ENCODE results near the gene ARMC2.
"Not testable (repeated sequence)": the region's sequence is repeated elsewhere in the genome, so short reads cannot be mapped to it uniquely, and the experiment has no call there.

The ARMC2 gene

DNA sequence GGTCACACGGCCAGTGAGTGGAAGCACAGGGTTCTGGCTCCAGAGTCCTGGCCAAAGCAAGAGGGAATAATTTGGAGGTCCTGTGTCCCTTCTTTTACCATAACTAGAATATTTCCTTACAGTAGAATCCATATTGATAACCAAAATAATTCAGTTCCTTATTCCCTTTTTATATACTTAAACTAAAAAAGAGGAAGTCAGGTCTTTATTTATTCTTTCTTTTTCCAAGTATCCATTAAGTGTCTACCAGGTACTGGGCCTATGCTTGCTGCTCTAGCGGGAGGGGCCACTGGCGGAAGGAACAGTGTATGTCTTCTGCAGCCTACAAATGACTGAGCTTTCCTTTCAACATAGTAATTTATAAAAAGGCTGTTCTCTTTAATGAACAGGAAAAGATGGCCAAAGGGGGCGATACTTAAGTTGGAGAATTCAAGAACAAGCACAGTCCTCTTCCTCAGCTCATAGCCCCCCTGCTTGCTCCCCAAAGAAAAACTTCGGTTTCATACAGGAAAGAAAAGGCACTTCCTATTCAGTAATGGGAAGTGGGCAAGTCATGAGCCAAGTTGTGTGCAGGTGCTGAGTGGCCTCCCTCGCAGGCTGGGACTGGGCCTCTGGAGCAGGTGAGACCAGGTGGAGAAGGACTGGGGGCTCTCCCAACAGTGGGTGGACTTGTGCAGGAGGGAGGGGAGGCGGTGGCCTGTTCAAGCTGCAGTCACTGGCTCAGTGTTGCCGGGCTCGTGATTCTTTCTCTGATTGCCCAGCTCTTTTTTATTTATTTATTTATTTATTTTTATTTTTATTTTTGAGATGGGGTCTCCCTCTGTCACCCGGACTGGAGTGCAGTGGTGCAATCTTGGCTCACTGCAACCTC is 110.9 kb downstream of the ARMC2 start:
- DNase-seq, result peak in 1 of 2 donors; percentile 44

DNA sequence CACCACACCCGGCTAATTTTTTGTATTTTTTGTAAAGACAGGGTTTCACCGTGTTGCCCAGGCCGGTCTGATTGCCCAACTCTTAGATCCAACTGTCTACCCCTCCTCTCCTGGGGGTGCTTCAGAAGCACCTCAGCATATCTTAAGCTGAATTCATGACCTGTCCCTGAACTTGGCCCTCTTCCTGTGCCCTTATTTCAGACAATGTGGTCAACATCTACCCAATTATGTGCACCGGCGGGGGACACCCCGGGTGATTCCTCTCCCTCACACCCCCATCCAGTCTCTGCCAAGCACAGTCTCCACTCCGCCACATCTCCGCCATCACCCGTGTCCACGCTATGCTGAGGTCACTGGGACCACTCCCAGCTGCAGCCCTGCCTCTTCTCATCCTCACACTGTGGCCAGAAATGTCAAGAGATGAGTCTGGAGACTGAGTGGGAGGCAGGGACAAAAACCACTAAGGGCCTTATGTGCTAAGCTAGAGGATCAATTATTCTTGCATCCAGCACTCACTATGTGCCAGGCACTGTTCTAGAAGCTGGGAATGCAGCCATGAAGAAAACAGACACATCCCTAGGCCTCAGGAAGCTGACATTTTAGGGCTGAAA is 111.9 kb downstream of the ARMC2 start:
- no peak for DNase-seq

DNA sequence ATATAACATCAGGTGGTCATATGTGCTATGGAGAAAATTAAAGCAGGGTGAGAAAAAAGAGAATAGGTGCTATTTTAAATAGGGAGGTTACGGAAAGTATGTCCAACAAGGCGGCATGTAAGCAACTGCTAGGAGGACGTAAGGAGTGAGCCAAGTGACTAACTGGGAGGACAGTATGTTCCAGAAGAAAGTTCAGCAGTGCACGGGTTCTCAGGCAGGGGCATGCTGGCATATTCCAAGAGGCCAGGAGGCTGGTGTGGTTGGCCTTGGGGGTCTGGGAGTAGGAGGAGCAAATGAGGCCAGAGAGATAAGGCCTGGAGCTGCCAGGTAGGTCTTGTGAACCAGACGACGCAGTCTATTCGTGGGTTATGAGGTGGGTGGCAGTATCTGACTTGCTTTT is 112.4 kb downstream of the ARMC2 start:
- no peak for DNase-seq

DNA sequence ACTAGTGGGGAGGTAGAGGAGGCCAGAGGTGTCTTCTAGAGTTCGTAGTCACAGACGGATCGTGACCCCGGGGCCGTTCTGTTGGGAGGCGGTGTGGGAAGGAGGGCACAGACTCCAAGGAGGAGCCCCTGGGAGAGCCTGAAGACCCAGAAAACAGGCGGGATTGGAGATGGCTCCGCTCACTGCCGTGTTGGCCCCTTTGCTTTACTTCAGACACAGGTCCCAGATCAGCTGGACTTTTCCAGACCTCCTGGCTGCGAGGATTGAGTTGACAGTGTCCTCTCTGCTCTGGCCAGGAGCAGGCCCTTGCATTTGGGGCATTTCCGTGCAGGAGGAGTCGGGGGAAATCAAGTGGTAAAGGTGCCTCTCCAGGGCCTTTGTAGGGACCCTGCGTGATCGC is 112.9 kb downstream of the ARMC2 start:
- DNase-seq, result no peak

DNA sequence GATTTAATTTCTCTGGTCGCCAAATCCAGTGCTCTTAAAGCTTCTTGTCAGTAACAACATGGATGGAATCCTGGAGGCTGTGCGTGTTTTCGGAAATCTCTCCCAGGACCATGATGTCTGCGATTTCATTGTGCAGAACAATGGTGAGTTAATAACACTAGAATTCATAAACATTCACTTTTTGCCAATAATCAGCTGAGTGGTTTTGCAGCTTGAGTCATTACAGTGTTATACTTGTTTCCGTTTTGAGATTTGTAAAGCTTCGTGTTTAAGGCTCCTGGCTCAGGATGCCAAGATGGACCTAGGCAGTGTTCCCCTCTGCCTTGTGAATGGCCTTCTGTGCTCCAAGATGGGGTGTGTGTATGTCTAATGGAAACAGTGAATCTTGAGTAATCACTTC is 113.8 kb downstream of the ARMC2 start:
- no peak for DNase-seq

DNA sequence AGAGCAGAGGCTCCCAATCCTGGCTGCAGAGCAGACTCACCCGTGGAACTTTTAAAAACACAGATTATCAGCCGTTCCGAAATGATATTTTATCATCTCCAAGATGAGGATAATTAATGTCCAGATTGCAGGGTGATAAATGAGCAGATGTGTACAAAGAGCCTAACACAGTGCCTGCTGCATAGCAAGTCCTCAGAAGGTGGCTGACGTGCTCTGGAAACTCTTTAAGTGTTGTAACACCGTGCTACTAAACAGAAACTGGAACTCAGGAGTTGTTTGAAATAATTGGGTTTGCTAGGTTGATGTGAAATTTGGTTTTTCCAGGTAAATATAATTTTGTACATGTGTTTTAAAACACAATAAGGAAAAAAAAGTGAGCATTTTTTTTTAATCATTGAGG is 118.0 kb downstream of the ARMC2 start:
- no peak for DNase-seq

DNA sequence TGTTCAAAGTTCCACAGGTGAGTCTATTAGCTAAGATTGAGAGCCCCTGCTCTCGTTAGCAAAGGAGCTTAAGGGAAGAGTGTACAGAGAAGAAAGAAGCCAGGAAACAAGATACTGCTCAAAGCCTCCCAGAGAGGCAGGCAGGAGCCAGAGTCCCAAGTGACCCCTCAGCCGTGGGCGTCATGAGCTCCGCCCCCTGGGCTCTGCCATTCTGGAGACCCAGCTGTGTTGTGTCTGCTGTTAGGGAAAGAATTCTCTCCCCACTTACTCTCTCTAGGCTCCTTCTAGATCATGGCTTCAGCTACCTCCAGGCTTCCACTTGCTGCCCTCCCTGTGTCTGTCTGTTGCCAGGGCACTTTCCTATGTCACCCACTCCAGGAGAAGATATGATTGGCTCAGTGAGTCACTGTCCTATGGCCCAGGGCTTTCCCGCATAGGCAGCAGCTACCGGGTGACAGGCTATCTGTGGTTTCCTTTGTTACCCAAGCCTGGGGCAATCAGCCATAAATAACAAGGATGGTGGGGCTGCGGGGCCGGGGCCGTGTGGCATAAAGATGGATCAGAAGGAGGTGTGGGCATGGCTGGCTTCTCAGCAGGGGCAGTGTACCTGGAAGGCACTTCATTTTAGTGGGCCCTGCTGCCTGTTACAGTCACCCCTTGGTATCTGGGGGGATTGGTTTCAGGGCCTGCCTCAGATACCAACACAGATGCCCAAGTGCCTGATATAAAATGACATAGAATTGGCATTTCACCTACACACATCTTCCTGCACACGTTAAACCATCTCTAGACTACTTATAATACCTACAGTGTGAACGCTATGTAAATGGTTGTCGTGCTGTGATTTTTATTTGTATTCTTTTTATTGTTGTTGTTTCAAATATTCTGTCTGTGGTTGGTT is 118.9 kb downstream of the ARMC2 start:
- peak; percentile 47 to 88 for DNase-seq

DNA sequence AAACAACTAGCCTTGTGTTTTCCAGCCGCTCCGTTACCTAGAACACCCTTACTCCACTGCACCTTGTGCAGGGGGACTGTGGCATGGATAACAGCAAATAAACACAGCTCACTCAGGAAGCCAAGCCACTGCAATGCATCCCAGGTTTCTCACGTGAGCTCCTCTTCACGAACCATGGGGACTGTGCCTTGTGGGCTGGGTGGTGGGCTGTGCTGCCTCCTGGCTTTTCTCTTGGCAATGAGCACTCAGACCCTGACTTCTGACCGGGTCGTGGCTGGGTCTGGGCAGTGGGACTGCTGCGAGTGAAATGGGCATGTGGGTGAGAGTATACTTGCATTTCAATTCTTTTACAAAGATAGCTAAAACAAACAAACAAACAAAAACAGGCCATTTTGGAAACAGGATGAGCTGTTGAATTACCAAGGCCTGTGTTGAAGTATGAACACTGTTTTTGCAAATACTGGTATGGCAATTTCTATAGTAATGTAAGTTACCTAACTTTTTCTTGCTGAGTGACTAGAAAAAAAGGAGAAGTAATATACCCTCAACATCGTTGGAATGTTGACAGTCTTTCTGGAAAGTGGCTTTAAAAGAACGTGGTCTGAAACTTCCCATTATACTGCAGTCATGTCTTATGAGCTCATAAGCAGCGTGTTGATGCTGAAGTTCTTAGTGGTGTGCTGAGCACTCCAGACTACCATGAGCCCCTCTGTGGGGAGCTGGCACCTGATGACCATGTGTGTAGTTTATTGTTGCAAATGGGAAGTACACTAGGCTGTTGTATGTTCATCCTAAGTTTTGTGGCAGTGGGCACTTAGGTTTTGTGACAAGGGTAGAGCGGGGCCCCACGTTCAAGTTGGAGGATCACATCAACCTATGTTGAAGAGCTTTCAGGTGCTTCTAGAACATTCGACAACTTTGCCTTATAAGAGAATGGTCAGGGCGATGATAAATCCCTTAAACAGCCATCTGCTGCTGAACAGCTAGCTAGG is 120.4 kb downstream of the ARMC2 start:
- peak in 1 of 2 donors; percentile 67 for DNase-seq

DNA sequence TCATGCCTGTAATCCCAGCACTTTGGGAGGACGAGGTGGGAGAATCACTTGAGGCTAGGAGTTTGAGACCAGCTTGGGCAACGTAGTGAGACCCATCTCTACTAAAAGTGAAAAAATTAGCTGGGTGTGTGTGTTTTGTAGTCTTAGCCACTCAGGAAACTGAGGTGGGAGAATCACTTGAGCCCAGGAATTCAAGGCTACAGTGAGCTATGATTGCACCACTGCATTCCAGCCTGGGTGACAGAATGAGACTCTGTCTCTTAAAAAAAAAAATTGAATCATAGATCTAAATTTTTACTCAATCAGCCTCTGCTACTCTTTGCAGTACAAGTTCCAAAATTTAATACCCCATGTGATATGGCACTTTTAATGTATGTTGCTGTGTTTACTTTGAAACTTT is 121.6 kb downstream of the ARMC2 start:
- DNase-seq, result no peak

DNA sequence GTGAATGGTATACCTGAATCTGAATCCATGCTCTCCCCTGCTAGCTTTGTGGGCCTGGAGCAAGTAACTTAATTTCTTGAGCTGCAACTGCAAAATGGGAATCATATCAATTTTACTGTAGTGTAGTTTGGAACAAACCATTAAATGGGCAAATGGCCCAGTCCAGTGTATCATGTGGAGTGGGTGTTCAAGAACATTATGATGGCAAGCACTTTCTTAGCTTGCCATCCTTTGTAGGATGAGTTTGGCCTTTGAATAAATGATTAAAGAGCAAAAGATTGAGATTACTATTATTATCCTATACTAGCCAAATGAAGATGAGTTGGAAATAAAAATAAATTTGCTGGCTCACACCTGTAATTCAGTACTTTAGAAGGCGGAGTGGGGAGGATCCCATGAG is 126.0 kb downstream of the ARMC2 start:
- DNase-seq, result no peak

DNA sequence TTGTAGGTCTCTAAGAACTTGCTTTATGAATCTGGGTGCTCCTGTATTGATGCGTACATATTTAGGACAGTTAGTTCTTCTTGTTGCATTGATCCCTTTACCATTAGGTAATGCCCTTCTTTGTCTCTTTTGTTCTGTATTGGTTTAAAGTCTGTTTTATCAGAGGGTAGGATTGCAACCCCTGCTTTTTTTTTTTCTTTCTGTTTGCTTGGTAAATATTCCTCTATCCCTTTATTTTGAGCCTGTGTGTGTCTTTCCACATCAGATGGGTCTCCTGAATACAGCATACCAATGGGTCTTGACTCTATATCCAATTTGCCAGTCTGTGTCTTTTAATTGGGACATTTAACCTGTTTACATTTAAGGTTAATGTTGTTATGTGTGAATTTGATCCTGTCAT is 130.4 kb downstream of the ARMC2 start:
- DNase-seq, result not testable (repeated sequence)

DNA sequence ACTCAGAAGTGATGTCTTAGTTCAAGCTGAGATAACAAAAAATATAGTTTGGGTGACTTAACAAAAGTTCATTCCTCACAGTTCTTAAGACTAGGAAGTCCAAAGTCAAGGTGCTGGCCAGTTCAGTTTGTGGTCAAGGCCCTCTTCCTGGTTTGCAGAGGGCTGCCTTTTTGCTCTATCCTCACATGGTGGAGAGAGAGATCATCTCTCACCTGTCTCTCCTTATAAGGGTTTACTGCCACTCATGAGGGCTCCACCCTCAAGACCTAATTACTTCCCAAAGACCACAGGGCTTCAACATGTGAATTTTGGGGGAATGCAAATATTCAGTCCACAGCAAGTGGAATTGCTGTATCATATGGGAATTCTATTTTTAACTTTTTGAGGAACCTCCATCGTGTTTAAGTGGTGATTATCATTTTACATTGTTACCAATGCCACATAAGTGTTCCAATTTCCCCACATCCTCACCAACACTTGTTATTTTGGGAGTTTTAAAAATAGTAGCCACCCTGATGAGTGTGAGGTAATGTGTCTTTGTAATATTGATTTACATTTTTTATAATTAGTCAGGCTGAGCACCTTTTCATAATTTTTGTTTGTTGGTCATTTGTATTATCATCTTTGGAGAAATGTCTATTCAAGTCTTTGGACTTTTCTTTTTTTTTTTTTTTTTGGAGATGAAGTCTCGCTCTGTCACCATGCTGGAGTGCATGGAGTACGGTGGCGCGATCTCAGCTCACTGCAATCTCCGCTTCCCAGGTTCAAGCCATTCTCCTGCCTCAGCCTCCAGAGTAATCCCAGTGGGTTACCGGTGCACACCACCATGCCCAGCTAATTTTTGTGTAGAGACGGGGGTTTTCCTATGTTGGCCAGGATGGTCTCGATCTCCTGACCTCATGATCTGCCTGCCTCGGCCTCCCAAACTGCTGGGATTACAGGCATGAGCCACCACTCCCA is 134.2 kb downstream of the ARMC2 start:
- no peak for DNase-seq

DNA sequence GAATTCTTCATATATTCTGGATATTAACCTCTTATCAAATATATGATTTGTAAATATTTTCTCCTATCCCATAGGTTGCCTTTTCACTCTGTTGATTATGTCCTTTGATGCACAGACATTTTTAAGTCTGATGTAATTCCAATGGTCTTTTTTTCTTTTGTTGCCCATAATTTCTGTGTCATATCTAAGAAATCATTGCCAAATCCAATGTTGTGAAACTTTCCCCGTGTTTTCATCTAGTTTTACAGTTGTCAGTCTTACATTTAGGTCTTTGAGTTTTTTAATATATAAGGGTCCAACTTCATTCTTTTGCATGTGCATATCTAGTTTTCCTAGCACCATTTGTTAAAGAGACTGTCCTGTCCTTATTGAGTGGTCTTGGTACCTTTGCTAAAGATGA is 134.9 kb downstream of the ARMC2 start:
- DNase-seq, result no peak

DNA sequence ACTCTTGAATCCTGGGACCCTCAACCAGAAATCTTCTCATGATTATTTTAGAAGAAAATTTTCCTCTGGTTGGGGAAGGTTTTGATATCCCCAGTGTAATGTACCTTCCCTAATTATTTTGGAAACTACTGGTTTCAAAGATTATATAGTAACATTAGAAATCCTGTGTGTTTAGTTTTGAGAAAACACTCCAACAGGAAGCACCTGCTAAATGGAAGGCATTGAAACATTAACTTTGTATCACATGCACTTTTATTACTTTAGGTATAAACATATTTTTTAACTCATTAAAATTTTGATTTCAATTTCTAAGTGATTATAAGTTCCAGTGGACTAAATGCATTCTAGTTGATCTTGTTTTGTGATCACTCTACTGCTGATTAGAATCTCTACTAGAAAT is 137.1 kb downstream of the ARMC2 start:
- DNase-seq, result no peak

DNA sequence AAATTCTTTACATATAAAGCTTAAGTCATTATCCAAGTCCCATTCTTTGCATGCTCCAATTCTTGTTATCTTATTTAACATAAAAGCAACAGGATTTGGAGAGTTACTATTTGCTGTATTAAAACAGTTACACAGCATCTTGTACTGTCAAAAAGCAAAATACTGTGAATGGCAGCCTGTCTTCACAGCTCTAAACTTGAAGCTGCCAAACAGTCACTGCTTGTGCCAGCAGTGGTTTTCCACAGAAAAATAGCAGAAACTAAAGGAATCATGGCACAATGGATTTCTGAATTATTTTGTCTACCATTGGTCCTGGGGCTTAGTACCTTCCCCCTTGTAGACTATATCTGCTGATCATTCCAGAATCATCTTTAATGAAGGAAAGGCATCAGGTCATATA is 138.9 kb downstream of the ARMC2 start:
- no peak for DNase-seq

DNA sequence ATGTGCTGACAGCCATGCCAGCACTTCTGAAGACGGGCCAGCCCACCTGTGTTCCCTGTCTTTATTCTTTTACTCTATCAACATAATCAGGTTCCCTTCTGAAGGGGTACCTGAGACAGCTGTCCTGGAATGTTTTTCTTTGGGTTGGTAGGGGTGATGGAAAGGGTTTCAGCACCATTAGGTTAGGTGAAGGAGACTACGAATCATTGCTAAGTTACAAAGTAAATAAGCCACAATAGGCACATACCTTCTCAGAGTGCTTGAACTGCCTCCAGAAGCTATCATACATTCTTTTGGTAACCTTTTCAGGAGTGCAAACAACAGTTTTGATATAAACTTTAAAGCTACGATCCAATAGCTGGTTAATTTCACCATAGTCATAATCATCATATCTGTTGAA is 140.1 kb downstream of the ARMC2 start:
- DNase-seq, result no peak

DNA sequence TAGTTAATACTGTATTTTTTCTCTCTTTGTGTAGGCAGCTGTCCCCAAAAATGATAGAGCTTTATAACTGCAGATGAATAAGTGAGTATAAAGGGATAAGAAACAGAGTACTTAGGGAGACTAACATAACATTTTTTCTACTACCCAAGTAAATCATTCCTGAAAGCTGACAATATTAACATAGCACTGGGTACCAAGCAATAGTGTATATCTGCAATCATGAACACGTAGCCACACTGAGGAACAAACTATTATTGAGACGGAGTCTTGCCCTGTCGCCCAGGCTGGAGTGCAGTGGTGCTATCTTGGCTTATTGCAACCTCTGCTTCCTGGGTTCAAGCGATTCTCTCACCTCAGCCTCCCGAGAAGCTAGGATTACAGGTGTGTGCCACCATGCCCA is 140.5 kb downstream of the ARMC2 start:
- no peak for DNase-seq

DNA sequence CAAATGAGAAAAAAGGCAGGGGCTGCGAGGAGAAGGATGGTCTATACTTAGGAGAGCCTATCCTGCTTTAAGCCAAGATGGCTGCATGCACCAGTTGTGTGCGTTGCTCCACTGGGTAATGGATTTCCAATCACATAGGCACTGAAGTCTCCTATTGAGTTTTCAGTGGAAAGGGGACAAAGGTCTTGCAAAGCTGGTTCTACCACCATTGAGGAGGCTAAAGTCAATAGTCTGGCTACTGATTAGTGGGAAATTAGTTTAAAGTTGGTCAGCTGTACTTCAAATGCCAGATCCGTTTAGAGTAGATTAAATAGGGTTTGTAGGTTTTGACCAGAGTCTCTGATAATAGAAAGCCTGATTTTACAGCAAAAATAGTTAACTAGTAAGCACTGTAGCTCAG is 141.5 kb downstream of the ARMC2 start:
- no peak for DNase-seq

DNA sequence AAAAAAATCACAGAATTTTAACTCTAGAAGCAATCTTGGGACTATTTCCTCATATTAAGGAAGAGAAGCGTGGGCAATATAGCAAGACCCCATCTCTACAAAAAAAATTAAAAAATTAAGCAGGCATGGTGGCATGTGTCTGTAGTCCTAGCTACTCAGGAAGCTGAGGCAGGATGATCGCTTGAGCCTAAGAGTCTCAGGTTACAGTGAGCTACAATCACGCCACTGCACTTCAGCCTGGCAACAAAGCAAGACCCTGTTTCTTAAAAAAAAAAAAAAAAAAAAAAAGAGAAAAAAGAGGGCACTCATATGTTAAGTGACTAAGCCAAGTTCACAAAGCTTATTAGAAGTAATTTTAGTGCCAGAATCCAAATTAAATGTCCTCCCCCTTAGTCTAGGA is 145.7 kb downstream of the ARMC2 start:
- DNase-seq, result no peak

DNA sequence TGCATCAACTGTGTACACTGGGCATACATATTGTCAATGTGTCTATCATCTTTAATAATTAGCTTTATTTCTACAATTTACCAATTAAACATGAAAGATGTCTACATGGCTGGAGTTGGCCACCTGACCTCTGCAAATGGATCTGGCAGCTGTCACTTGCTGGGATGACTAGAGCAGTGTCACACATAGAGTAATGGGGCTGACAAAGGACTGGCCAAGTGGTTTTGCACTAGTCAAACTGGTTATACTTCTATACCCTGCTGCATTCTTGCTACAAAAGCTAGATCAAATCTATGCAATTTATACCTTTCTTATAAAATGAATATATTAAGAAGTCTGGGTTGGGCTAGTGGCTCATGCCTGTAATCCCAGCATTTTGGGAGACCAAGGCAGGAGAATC is 147.1 kb downstream of the ARMC2 start:
- DNase-seq, result no peak

DNA sequence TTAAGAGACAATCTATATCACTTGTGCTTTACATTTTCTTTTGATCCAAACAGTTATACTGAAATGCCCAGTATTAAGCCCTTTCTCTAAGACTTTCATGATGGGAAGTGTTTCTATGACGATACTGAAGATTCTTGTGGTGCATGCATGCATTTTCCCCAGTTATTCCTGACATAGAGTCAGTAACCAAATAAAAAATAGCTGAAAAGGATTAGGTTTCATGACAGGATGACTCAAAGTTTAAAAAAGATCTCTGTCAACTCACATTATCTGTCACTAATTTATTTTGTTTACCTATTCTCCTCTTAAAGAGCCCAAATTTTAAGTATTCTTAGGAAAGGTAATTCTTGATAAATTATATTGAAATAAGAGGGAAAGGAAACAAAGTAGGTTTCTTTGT is 148.0 kb downstream of the ARMC2 start:
- no peak for DNase-seq
